ENCODE measurements around the gene EIF4G3.
"Not testable (repeated sequence)": the region's sequence is repeated elsewhere in the genome, so short reads cannot be mapped to it uniquely, and the experiment has no call there.

EIF4G3 gene

DNA sequence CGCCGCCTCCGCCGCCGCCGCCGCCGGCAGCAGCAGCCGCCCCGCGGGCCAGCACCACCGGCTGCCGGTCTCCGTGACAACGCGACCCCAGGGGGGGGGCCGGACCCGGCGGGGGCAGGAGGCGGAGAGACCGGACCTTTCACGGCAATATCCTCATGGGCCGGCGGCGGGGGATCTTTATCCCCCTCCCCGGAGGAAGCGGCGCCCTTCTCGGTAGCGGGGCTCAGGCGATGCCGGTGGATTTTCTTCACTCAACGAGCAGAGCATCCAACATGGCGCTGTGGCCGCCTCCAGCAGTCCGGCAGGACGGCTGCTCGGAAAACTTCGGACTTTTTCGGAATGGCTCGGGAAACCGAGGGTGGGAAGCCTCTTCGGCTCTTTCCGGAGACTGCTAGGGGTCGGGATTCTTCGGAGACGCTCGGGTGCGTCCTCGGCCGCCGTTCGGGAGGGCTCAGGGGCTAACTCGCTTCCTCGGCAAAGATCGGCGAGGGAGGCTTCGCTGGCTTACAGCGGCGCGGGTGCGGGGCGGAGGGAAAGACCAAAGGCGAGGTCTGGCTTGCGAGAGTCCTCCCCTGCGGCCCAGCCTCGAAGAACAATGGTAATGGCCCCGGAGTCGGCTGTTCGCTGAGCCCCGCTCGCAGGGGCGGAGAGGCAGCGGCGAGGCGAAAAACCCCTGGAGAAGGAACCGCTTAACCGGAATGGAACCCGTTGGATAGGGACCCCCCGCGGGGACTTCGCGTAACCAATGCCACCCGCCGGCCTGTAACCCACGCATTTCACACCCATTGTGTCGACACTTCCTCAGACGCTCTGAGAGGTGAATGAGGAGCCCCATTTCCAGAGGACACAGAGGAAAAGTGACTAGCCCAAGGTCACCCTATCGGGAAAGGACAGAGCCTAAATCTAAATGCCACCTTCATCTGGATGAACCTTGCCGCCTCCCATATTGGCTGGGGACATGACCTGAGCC lies at the start of gene EIF4G3:
TSS of gene EIF4G3 (minus strand) at position 312 of the 970 bp plus-strand sequence. CDS start 174,155 bp downstream, outside the sequence.
- DNase-seq: peak; percentile 96

DNA sequence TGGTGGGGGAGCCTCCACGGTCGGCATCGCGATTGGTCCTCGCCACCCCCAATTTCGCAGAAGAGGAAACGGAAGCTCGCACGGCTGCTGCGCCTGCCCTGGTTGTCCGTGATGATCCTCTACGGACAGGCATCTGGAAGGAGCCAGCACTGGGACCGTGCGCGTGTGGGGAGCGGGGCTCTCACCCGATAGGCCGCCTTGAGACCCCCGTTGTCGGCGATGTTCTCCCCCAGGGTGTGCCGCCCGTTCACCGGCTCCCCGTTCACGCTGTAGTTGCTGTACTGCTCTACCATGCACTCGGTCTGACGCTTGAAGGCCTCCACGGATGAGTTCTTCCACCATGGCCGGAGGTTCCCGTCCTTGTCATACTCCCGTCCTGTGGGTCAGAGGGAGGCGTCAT lies 48.4 kb upstream of the EIF4G3 start:
- DNase-seq: no peak

GRCh38 chr1:21220815-21221214 lies 44.1 kb upstream of the EIF4G3 start:
- no peak for DNase-seq

GRCh38 chr1:21219674-21220073 lies 43.0 kb upstream of the EIF4G3 start:
- DNase-seq: no peak

GRCh38 chr1:21217812-21218596 lies 41.3 kb upstream of the EIF4G3 start:
- DNase-seq: no peak

GRCh38 chr1:21216835-21217811 lies 40.4 kb upstream of the EIF4G3 start:
- DNase-seq: peak; percentile 28

DNA sequence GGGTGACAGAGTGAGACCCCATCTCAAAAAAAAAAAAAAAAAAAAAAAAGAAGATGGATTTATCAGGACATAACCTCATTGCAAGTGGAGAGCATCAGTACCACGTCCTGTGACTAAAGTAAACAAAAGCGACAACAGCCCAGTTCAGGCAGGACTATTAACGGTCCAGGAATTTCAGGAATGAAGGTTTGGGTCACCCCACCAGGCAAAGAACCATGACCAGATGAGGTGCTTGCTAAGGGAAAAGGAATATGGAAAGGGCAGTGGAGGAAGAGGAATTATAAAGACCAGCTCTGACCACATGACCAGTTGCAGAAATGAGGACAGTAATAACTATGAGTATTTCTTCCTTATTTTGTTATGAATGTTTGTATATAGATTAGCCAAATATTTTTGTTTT lies 35.4 kb upstream of the EIF4G3 start:
- no peak for DNase-seq

- not testable (repeated sequence) for DNase-seq
These were observed 31.5 kb upstream of the EIF4G3 start for GRCh38 chr1:21208137-21208700.

- no peak for DNase-seq
These were observed 29.4 kb upstream of the EIF4G3 start for GRCh38 chr1:21206117-21206516.

GRCh38 chr1:21205416-21205815 lies 28.7 kb upstream of the EIF4G3 start:
- DNase-seq: no peak

DNA sequence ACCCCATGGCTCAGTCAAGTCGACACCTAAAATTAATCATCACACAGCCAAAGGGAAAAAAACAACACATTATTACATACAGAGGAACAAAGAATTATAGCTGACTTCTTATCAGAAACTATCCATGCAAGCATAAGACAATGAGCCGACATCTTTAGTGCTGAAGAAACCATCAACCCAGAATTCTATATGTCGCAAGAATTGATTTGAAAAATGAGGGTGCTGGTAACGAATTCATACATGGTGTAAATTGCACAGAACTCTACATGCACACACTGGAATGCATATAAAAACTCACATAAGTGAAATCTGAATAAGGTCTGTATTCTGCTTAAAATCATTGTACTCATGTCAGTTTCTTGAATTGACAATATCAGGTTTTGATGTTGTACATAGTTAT lies 25.0 kb upstream of the EIF4G3 start:
- no peak for DNase-seq

- DNase-seq: not testable (repeated sequence)
These were observed 24.5 kb upstream of the EIF4G3 start for GRCh38 chr1:21201238-21201637.

DNA sequence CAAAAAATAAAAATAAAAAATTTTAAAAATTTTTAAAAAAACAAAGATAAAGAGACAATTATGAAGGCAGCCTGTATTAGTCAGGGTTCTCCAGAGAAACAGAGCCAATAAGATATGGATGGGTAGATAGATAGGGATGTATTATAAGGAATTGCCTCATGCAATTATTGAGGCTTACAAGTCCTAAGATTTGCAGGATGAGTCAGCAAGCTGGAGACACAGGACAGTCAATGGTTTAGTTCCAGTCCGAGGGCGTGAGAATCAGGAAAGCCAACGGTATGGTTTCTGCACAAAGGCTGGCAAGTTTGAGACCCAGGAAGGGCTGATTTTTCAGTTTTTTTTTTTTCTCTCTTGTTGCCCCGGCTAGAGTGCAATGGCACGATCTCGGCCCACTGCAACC lies 24.1 kb upstream of the EIF4G3 start:
- no peak for DNase-seq

DNA sequence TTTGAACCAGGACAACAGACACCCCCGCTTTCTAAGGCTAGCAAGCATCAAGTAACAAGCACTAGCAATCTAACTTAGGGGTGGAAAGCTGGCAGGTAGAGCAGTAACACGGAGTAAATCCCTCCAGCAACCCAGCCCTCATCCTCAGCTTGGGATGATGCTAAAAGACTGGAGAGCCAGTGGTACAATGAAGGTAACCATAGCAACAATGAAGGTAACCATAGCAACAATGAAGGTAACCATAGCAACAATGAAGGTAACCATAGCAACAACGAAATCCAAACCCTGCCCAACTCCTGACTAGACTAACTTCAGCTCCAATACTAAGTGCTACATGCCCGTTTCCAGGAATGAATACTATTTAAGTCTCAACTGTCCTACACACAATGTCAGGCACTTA lies 22.2 kb upstream of the EIF4G3 start:
- no peak for DNase-seq

GRCh38 chr1:21192871-21193270 lies 16.2 kb upstream of the EIF4G3 start:
- DNase-seq: no peak

DNA sequence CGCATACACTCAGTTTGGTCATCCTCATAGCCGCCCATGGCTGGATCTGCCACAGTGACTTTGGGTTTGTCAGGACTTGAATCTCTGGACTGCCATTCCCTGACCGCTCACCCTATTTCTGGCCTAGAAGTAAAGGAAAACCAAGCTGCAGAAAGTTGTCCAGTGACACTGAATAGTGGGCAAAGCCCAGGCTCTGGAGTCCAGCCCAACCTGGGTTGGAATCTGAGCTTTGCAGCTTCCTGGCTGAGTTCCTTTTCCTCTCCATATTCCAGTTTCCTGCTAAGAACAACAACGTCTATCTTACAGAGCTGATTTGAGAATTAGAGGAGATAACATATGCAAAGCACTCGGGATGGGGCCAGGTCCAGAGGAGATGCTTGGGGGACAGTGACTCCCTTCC lies 15.6 kb upstream of the EIF4G3 start:
- no peak for DNase-seq

DNA sequence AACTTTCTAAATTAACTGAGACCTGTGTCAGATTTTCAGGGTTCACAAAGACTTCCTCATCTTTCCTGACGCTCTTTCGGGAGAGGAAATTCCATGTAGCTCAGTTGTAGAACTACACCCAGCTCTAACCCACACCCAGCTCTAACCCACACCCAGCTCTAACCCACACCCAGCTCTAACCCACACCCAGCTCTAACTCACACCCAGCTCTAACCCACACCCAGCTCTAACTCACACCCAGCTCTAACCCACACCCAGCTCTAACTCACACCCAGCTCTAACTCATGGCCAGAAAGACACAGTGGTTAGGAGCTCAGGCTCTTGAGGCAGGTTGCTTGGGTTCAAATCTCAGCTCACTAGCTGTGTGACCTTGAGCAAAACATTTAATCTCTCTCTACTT lies 14.1 kb upstream of the EIF4G3 start:
- DNase-seq: not testable (repeated sequence)

- DNase-seq: peak; percentile 5
These were observed 13.3 kb upstream of the EIF4G3 start for GRCh38 chr1:21189906-21190500.

- no peak for DNase-seq
These were observed 12.7 kb upstream of the EIF4G3 start for GRCh38 chr1:21189421-21189820.

- no peak for DNase-seq
These were observed 11.5 kb upstream of the EIF4G3 start for GRCh38 chr1:21188235-21188634.

GRCh38 chr1:21185221-21185731 lies 8.6 kb upstream of the EIF4G3 start:
- no peak for DNase-seq

- no peak for DNase-seq
These were observed 7.6 kb upstream of the EIF4G3 start for GRCh38 chr1:21184276-21184675.

All from NCI-H146 (cell line).